Cardiac fibroblast (primary cell): ENCODE measurements around the gene PSME3IP1.

ENCODE experiments used
- DNase-seq, 2 donors: peaks; one replicate each; pipeline versions ENCODE4 v3.0.0 to v3.0.0-alpha.2; 2010; ENCODE audit warnings: low read depth in 2 of 2
- H3K4me3 ChIP-seq, 2 donors: replicated peaks in 1 of 2; 1 replicate in 1 of 2; 2 replicates in 1 of 2; pipeline ENCODE4 v1.5.1; 2011; ENCODE audit warnings: low read depth in 2 of 2, low read length in 2 of 2, mild to moderate bottlenecking in 2 of 2, moderate library complexity in 1 of 2
- CTCF ChIP-seq: IDR thresholded peaks from one replicate; pipeline ENCODE4 v1.5.1; 2011; ENCODE audit warnings: low read depth, mild to moderate bottlenecking, low read length, inconsistent platforms

Gene PSME3IP1

GRCh38 chr16:57138281-57138935 is 47.4 kb downstream of the PSME3IP1 start:
- no peak overlapping the region for H3K4me3 ChIP-seq
- DNase-seq: no peak
- no peak for TF ChIP-seq CTCF

GRCh38 chr16:57137566-57138273 is 48.1 kb downstream of the PSME3IP1 start:
- no peak for DNase-seq
- no peak for TF ChIP-seq CTCF
- H3K4me3 ChIP-seq: no peak overlapping the region

- no peak for DNase-seq
- H3K4me3 ChIP-seq: no peak overlapping the region
Measured at GRCh38 chr16:57137043-57137442, 48.8 kb downstream of the PSME3IP1 start.

GRCh38 chr16:57134982-57135381 is 50.9 kb downstream of the PSME3IP1 start:
- DNase-seq: no peak
- TF ChIP-seq CTCF: no peak
- no peak overlapping the region for H3K4me3 ChIP-seq

More at GRCh38 chr16:57137043-57137442, 48.8 kb downstream of the PSME3IP1 start:
- no peak for TF ChIP-seq CTCF

GRCh38 chr16:57133886-57134285 is 52.0 kb downstream of the PSME3IP1 start:
- DNase-seq: no peak
- no peak overlapping the region for H3K4me3 ChIP-seq
- no peak for TF ChIP-seq CTCF

GRCh38 chr16:57133031-57133430 is 52.8 kb downstream of the PSME3IP1 start:
- H3K4me3 ChIP-seq: no peak overlapping the region
- no peak for TF ChIP-seq CTCF
- DNase-seq: no peak
